D721Med (cell line): Measurements from ENCODE around the gene SCFD2.

Experiments used
- DNase-seq: peaks from one replicate; pipeline ENCODE4 v3.0.0; 2011; ENCODE audit warnings: low spot score; ENCODE audit not compliant: insufficient read length
- FAIRE-seq: peaks from 2 replicates; lab custom pipeline; 2011; peaks lifted over from hg19 to GRCh38; lab: Jason Lieb, UNC
- CTCF ChIP-seq: IDR thresholded peaks from 2 replicates; pipeline ENCODE4 v1.5.1; 2012; ENCODE audit warnings: mild to moderate bottlenecking, control low read depth; ENCODE audit not compliant: insufficient read depth; ENCODE audit errors: missing control alignments

SCFD2 gene

GRCh38 chr4:53113431-53114225 lies 252.2 kb downstream of the SCFD2 start:
- DNase-seq (no peak), FAIRE-seq (peak; percentile 71)
- TF ChIP-seq CTCF, result no peak

- no peak for TF ChIP-seq CTCF
- DNase-seq (no peak), FAIRE-seq (no peak)
Observed at GRCh38 chr4:53105313-53105712, 260.5 kb downstream of the SCFD2 start.

DNA sequence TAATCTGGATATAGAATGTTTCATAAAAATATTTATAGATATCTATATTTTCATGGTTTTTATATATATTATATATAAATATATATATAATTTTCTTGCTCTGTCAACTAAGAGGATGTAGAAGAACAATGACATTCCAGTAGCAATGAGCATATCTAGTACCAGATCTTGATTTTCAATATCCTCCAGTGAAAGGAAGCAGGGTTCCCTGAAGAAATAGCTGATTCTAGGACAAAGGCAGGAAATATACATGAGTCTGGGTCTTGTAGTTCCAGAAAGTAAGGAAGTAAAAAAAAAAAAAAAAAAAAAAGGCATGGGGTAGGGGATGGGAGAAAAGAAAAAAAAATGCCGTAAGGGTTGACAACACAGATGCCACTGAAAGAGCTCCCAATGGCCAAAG lies 262.4 kb downstream of the SCFD2 start:
- DNase-seq, result no peak
- TF ChIP-seq CTCF, result no peak
- no peak for FAIRE-seq

DNA sequence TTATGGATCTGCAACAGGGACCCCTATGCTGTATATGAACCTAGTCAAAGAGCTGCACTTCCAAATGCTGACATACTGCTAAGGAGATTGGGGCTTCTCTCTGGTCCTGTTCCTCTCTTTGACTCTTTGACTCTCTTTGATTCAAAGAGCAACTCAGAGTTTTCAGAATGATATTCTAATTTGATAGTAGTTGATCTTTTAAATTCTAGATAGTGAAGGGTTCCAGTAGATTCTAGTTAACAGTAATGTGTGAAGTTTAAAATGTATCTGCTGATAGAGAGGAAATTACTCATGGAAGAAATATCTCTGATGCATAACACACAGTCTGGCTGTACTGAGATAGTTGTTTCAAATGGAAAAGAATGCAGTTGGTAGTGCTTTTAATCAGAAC lies 264.7 kb downstream of the SCFD2 start:
- DNase-seq (no peak), FAIRE-seq (no peak)
- no peak for TF ChIP-seq CTCF

GRCh38 chr4:53100501-53101190 lies 265.2 kb downstream of the SCFD2 start:
- no peak for DNase-seq
- FAIRE-seq, result no peak
- TF ChIP-seq CTCF, result no peak

- FAIRE-seq (no peak), DNase-seq (no peak)
- TF ChIP-seq CTCF, result no peak
Observed at GRCh38 chr4:53098681-53099121, 267.2 kb downstream of the SCFD2 start.

GRCh38 chr4:53094040-53094439 lies 271.8 kb downstream of the SCFD2 start:
- no peak for TF ChIP-seq CTCF
- no peak for FAIRE-seq

More at GRCh38 chr4:53094040-53094439, 271.8 kb downstream of the SCFD2 start:
- no peak for DNase-seq
